Hepatocyte (in vitro differentiated cells): ENCODE data around the gene PPP2R3A. TPM values are rescaled to one million over a fixed set of nuclear protein-coding genes. Genes with fewer than 3 reads are reported as not detected.

Experiments used
- DNase-seq: peaks from one replicate; pipeline ENCODE4 v3.0.0-alpha.2; 2016; ENCODE audit warnings: low spot score
- H2AFZ ChIP-seq: fragments of 200-600 bp; sonication (generic); 2 replicates; pipeline ENCODE4 v1.6.0; 2016; ENCODE audit warnings: antibody characterized with exemption, mild to moderate bottlenecking
- H3K27ac ChIP-seq: fragments of 200-600 bp; sonication (generic); 2 replicates; pipeline ENCODE4 v1.5.1; 2016; ENCODE audit warnings: mild to moderate bottlenecking
- H3K27me3 ChIP-seq: fragments of 200-600 bp; sonication (generic); 2 replicates; pipeline ENCODE4 v1.6.1; 2016
- H3K36me3 ChIP-seq: fragments of 200-600 bp; sonication (generic); replicated peaks from 2 replicates; pipeline ENCODE4 v1.5.1; 2016; ENCODE audit warnings: low read depth; ENCODE audit not compliant: insufficient read depth
- H3K4me1 ChIP-seq: fragments of 200-600 bp; sonication (generic); 2 replicates; pipeline ENCODE4 v1.5.1; 2016; ENCODE audit warnings: mild to moderate bottlenecking, moderate library complexity; ENCODE audit not compliant: insufficient read depth
- H3K4me2 ChIP-seq: fragments of 200-600 bp; sonication (generic); 2 replicates; pipeline ENCODE4 v1.6.0; 2016
- H3K4me3 ChIP-seq: fragments of 200-600 bp; sonication (generic); 2 replicates; pipeline ENCODE4 v1.5.1; 2016; ENCODE audit warnings: mild to moderate bottlenecking
- H3K79me2 ChIP-seq: fragments of 200-600 bp; sonication (generic); 2 replicates; pipeline ENCODE4 v1.6.0; 2017; ENCODE audit warnings: mild to moderate bottlenecking
- H3K9me2 ChIP-seq: fragments of 200-600 bp; sonication (generic); replicated peaks from 2 replicates; pipeline ENCODE4 v1.6.0; 2017; ENCODE audit warnings: mild to moderate bottlenecking; ENCODE audit not compliant: insufficient read depth
- H3K9me3 ChIP-seq: fragments of 200-600 bp; sonication (generic); 2 replicates; pipeline ENCODE4 v1.5.1; 2016; ENCODE audit warnings: low read depth, mild to moderate bottlenecking
- H4K20me1 ChIP-seq: fragments of 200-600 bp; sonication (generic); 2 replicates; pipeline ENCODE4 v1.6.0; 2016; ENCODE audit warnings: mild to moderate bottlenecking; ENCODE audit not compliant: insufficient read depth, poor library complexity, severe bottlenecking
- EZH2 ChIP-seq: fragments of 200-600 bp; sonication (generic); IDR thresholded peaks from 2 replicates; pipeline ENCODE4 v1.6.1; 2016; ENCODE audit warnings: antibody characterized with exemption, mild to moderate bottlenecking, borderline replicate concordance
- EZH2phosphoT487 ChIP-seq: fragments of 200-600 bp; sonication (generic); IDR thresholded peaks from one replicate; pipeline ENCODE4 v1.6.1; 2018; ENCODE audit warnings: antibody characterized with exemption, mild to moderate bottlenecking, low read depth, moderate library complexity; ENCODE audit not compliant: unreplicated experiment, severe bottlenecking
- WGBS: methylation state at CpG from one replicate; pipeline ENCODE4 v1.1.6; 2016; ENCODE audit warnings: low lambda C conversion rate; ENCODE audit errors: missing lambda C conversion rate; 5-methylcytosine and 5-hydroxymethylcytosine counted together
- polyA plus RNA-seq: library from polyadenylated mRNA; unstranded; fragments of >200 nt; fragmentation: Nextera tagmentation; extraction: Ambion mirVana; gene quantifications from 2 replicates; pipeline ENCODE4 v1.2.1, GENCODE V29; 2016
- total RNA-seq: library from RNA; depleted of rRNA; stranded (reverse); fragments of >200 nt; gene quantifications from 2 replicates; pipeline ENCODE4 v1.2.3, GENCODE V29; 2014
- TF ChIP-seq, protein P1 (sequence below): fragments of 200-600 bp; sonication (generic); IDR thresholded peaks from 2 replicates; pipeline ENCODE4 v1.5.1; 2016; ENCODE audit warnings: antibody characterized with exemption, mild to moderate bottlenecking; ENCODE audit not compliant: poor library complexity

The PPP2R3A gene
- total and polyA plus RNA-seq, 2 experiments from 2014 or later = 6.7 to 20.2 TPM

DNA sequence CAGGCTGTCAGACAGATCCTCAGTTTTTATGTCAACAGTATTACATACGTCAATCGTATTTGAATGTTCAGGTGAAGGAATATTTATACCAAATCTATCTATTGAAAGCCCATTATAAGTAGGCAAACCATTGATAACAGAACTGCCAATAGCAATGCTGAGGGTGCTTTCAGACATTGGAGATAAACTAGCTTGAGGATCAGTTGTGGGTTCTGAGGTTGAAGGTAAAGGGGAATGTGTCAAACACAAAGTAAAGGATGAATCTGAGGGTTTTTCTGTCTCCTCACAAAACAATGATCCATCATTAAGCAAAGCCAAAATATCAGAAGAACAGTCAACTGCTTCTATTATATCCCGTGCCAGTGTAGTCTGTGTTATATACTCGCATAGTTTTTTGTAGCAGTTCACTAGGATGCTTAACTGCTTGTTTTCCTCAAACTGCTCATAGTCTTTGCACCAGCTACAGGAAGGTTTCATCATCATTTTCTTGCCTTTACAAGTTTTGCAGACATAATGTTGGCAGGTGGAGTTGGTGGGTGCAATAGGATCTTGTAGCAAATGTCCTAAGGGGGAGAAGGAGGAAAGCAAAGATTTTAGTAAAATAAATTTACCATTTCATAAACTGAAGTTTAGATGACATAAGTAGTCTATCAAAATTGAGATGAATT lies 186.8 kb downstream of the PPP2R3A start:
- WGBS = 95% methylated on average over 4 of the region's 4 CpGs
- TF ChIP-seq, protein P1, sequence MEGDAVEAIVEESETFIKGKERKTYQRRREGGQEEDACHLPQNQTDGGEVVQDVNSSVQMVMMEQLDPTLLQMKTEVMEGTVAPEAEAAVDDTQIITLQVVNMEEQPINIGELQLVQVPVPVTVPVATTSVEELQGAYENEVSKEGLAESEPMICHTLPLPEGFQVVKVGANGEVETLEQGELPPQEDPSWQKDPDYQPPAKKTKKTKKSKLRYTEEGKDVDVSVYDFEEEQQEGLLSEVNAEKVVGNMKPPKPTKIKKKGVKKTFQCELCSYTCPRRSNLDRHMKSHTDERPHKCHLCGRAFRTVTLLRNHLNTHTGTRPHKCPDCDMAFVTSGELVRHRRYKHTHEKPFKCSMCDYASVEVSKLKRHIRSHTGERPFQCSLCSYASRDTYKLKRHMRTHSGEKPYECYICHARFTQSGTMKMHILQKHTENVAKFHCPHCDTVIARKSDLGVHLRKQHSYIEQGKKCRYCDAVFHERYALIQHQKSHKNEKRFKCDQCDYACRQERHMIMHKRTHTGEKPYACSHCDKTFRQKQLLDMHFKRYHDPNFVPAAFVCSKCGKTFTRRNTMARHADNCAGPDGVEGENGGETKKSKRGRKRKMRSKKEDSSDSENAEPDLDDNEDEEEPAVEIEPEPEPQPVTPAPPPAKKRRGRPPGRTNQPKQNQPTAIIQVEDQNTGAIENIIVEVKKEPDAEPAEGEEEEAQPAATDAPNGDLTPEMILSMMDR = no peak
- no peak for TF ChIP-seq EZH2
- TF ChIP-seq EZH2phosphoT487 = no peak

DNA sequence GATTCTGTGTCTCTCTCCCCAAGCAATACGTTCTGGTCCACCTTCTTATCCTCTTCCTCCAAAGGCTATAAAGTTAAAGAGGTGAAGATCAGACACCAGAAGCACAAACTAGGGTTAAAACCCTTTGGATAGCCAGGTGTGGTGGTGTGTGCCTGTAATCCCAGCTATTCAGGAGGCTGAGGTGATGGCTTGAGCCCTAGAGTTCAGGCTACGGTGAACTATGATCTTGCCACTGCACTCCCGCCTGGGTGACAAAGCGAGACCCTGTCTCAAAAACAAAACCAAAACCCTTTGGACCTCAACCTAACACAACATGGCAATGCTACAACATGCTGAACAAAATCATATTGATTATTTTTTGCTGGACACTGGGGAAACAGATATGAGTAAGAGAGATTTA lies 187.4 kb downstream of the PPP2R3A start:
- Histone ChIP-seq H2AFZ (no peak overlapping the region), H3K4me3 (no peak overlapping the region), H3K9me2 (no peaks in the 10 kb centered on the region), H3K36me3 (no peaks in the 10 kb centered on the region), H3K9me3 (no peaks in the 10 kb centered on the region), H3K79me2 (peaks cover 100% of the 10 kb centered on the region), H3K27me3 (no peaks in the 10 kb centered on the region), H3K4me2 (no peak overlapping the region), H4K20me1 (peaks cover 83% of the 10 kb centered on the region), H3K27ac (no peak overlapping the region), H3K4me1 (no peaks in the 10 kb centered on the region)
- TF ChIP-seq EZH2phosphoT487 = no peak
- TF ChIP-seq, protein P1 = no peak
- no peak for TF ChIP-seq EZH2
- WGBS = 94% methylated on average over 4 of the region's 4 CpGs
- no peak for DNase-seq

More for the DNA sequence above, 186.8 kb downstream of the PPP2R3A start:
- DNase-seq = no peak
- no peaks in the 10 kb centered on the region for H3K36me3 ChIP-seq
- H2AFZ ChIP-seq = no peak overlapping the region
- no peaks in the 10 kb centered on the region for H3K9me2 ChIP-seq
- no peak overlapping the region for H3K4me3 ChIP-seq
- no peaks in the 10 kb centered on the region for H3K27me3 ChIP-seq
- H3K27ac ChIP-seq = no peak overlapping the region
- H3K4me1 ChIP-seq = peaks cover 5% of the 10 kb centered on the region
- no peaks in the 10 kb centered on the region for H3K9me3 ChIP-seq
- H3K4me2 ChIP-seq = no peak overlapping the region
- peaks cover 83% of the 10 kb centered on the region for H4K20me1 ChIP-seq
- H3K79me2 ChIP-seq = peaks cover 100% of the 10 kb centered on the region

DNA sequence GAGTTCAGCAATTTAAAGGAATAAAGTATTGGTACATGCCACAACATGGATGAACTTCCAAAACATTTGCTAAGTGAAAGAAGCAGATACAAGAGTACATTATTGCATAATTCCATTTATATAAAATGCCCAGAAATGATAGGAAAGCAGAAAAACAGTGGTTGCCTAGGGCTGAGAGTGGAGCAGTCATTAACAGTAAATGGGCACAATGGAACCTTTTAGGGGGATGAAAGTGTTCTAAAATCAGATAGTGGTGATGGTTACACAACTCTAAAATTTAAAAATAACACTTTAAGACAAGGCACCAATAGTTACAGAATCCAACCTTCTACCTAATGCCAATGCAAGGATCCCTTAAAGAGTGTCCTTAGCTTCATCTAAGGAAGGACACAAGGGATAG lies 196.0 kb downstream of the PPP2R3A start:
- no peak overlapping the region for H3K4me2 ChIP-seq
- peaks cover 100% of the 10 kb centered on the region for H3K79me2 ChIP-seq
- H3K27ac ChIP-seq = no peak overlapping the region
- H3K27me3 ChIP-seq = no peaks in the 10 kb centered on the region
- no peak overlapping the region for H2AFZ ChIP-seq
- TF ChIP-seq EZH2phosphoT487 (no peak), EZH2 (no peak)
- TF ChIP-seq, protein P1 = no peak
- no peaks in the 10 kb centered on the region for H3K9me2 ChIP-seq
- no peaks in the 10 kb centered on the region for H3K36me3 ChIP-seq
- no peak overlapping the region for H3K4me3 ChIP-seq
- peaks cover 96% of the 10 kb centered on the region for H4K20me1 ChIP-seq
- H3K9me3 ChIP-seq = no peaks in the 10 kb centered on the region
- H3K4me1 ChIP-seq = peaks cover 6% of the 10 kb centered on the region
- DNase-seq = no peak
